ENCODE measurements around the gene UBE2J1. TPM values are rescaled to one million over a fixed set of nuclear protein-coding genes. Genes with fewer than 3 reads are reported as not detected.
A peak's percentile ranks its signal among the peaks of the same experiment; 100 is the strongest.

UBE2J1 gene
- total and polyA plus RNA-seq, 10 of the 15 experiments (the other 5 are each of a cell fraction or from before 2014, with no cell fraction given) = 48.7 to 131 (median 90.0) TPM

DNA sequence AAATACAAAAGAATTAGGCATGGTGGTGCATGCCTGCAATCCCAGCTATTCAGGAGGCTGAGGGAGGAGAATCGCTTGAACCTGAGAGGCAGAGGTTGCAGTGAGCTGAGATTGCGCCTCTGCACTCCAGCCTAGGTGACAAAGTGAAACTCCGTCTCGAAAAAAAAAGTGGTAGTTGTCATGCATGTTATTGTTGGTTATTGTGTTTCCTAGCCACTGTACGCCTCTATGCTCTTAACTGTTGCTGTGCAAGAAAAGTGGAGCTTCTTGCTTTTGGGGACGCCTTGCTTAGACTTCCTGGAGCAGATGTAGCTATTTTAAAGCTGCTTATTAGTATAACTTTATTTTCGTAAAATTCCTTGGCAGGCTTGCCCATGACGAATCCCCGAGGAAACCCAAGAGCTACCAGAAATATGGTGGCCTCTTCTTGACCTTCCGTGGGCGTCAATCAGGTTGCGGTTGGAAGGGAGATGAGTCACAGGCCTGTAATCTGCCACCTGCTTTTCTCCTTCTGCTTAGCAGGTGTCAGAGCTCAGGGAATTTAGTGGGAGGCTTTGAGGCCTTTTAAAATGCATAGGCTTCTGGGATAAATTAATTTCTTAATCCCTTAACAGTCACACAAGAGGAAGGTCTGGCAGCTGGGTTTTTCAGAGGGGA lies 54.7 kb downstream of the UBE2J1 start (continued):
- TF ChIP-seq BCLAF1 (IDR thresholded peaks at IDR 0.05) = no peak
- TF ChIP-seq NR2F1 (conservative IDR thresholded peaks at IDR 0.05) = peak; percentile 99
- peak; percentile 87 for TF ChIP-seq PBX3 (IDR thresholded peaks at IDR 0.05; ENCODE audit: insufficient replicate concordance, low read depth, low read length)
- TF ChIP-seq SREBF2 (IDR thresholded peaks at IDR 0.05; ENCODE audit: low read length) = no peak
- peak; percentile 92 for TF ChIP-seq MTA2 (IDR thresholded peaks at IDR 0.05; ENCODE audit: low read depth)
- peak; percentile 63; the same call in 1 of the 2 replicates for TF ChIP-seq TCF7 (IDR thresholded peaks at IDR 0.05; ENCODE audit: borderline replicate concordance)
- TF ChIP-seq EED (IDR thresholded peaks at IDR 0.05; ENCODE audit: low read depth) = peak; percentile 98
- peak; percentile 70 for TF ChIP-seq BCL3 (IDR thresholded peaks at IDR 0.05; ENCODE audit: borderline replicate concordance, insufficient read depth, low read depth, low read length, poor library complexity, severe bottlenecking)
- peak; percentile 81 for TF ChIP-seq MYB (IDR thresholded peaks at IDR 0.05; ENCODE audit: borderline replicate concordance, low read depth, low read length)
- TF ChIP-seq DPF2 (IDR thresholded peaks at IDR 0.05) = peak; percentile 98
- peak; percentile 99 for TF ChIP-seq CBFB (IDR thresholded peaks at IDR 0.05; ENCODE audit: low read depth)
- peak; percentile 92 for TF ChIP-seq FOXM1 (IDR thresholded peaks at IDR 0.05; ENCODE audit: low read depth, low read length)
- TF ChIP-seq SMARCA5 (IDR thresholded peaks at IDR 0.05) = 0 out of 2 replicates have a peak, but pooled peaks have one; percentile 5
- peak; percentile 98 for TF ChIP-seq TCF3 (IDR thresholded peaks at IDR 0.05; ENCODE audit: borderline replicate concordance, insufficient read depth, low read depth, low read length)
- peak in 1 of 2 experiments; percentile 66; a peak in 1 of 4 replicates for TF ChIP-seq ETV6 (conservative IDR thresholded peaks at IDR 0.05 in 1 of 2, IDR thresholded peaks at IDR 0.05 in 1 of 2; ENCODE audit: borderline replicate concordance in 1 of 2, low read depth in 1 of 2)
- TF ChIP-seq PAX5 (IDR thresholded peaks at IDR 0.05; ENCODE audit: borderline replicate concordance, low read depth, low read length) = peak; percentile 87
- TF ChIP-seq TCF12 (IDR thresholded peaks at IDR 0.05; ENCODE audit: low read depth, low read length) = peak; percentile 100
- TF ChIP-seq JUNB (IDR thresholded peaks at IDR 0.05) = peak; percentile 89
- peak; percentile 57; the same call in 1 of the 2 replicates for TF ChIP-seq BACH1 (IDR thresholded peaks at IDR 0.05; ENCODE audit: borderline replicate concordance)
- peak; percentile 93 for TF ChIP-seq TBL1XR1 (IDR thresholded peaks at IDR 0.05; ENCODE audit: low read depth, low read length)
- TF ChIP-seq RB1 (IDR thresholded peaks at IDR 0.05; ENCODE audit: borderline replicate concordance) = no peak
- no peak for TF ChIP-seq MYC (IDR thresholded peaks at IDR 0.05; ENCODE audit: insufficient read depth, insufficient read length, insufficient replicate concordance, low read length, severe bottlenecking)
- peak; percentile 97 for TF ChIP-seq BCL11A (IDR thresholded peaks at IDR 0.05; ENCODE audit: low read depth, low read length)
- TF ChIP-seq BHLHE40 (IDR thresholded peaks at IDR 0.05; ENCODE audit: borderline replicate concordance in 1 of 2, low read depth in 2 of 2, low read length in 1 of 2) = peak; percentile 56 to 68; a peak in 3 of 4 replicates
